ENCODE results near the gene TFF3. TPM values are rescaled to one million over a fixed set of nuclear protein-coding genes. Genes with fewer than 3 reads are reported as not detected.

Gene TFF3
- total and polyA plus RNA-seq, 10 donors, result 28.9 to 123 (median 72.7) TPM

DNA sequence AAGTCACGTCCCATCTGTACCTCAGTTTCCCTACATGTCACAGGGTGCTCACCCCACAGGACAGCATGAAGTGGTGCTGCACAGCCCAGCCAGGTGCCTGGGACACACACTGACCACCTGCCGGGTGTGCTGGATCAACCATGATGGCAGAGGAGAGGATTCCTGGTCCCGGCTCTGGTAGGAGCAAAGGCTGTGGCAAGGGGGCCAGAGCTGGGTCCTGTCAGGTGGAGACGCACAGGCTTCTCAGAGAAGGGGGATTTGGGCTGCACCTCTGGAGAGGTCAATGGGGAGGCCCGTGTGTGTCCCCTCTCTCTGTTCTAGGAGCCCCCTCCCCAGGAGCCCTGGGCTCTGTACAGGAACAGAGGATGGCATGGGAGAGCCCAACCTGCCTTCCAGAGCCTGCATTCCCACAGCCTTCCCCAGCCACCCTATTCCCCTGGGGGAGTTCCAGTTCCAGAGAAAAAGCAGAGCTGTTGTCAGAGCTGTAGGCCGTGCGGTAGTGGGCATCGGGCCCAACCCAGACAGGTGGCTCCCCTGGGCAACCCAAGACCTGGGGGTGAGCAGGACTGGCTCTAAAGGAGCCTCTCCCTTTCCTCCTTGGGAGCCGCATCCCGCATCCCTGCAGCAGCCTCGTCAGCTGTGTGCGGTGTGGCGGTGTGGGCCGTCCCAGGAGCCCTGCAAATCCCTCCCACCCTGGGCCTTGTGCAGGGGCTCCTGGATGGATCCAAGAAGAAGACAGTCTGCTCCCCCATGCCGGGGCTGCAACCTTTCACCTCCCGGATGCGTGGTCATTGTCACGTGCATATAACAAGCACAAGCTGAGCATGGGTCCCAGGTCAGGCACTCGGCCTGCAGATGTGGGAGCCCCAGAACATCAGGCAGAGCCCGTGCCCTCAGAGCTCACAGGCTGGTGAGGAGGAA is 2.9 kb upstream of the TFF3 start:
- no peak overlapping the region for H3K4me3 ChIP-seq
- peak; percentile 71 for DNase-seq
- no peaks in the 10 kb centered on the region for H3K9me3 ChIP-seq
- H3K36me3 ChIP-seq, result no peaks in the 10 kb centered on the region
- WGBS, 5 donors, result 85 to 89% (median 86%) methylated on average over 13 to 20 of the region's 20 CpGs
- peaks cover 10 to 53% (median 31%) of the 10 kb centered on the region in 6 donors for H3K4me1 ChIP-seq
- peak overlapping the region in 3 of 8 donors; percentile 72 to 75 (median 72) for H3K27ac ChIP-seq
- peaks cover 0 to 14% (median 0%) of the 10 kb centered on the region in 7 donors for H3K27me3 ChIP-seq (replicated peaks in 1 of 7)
- intact Hi-C loops (cut with DNase I; ENCODE audit: low total_unique reads), result no loop called here
- TF ChIP-seq POLR2A (IDR thresholded peaks at IDR 0.05) (no peak), POLR2AphosphoS5 (IDR thresholded peaks at IDR 0.05) (no peak)
- TF ChIP-seq, protein P1, sequence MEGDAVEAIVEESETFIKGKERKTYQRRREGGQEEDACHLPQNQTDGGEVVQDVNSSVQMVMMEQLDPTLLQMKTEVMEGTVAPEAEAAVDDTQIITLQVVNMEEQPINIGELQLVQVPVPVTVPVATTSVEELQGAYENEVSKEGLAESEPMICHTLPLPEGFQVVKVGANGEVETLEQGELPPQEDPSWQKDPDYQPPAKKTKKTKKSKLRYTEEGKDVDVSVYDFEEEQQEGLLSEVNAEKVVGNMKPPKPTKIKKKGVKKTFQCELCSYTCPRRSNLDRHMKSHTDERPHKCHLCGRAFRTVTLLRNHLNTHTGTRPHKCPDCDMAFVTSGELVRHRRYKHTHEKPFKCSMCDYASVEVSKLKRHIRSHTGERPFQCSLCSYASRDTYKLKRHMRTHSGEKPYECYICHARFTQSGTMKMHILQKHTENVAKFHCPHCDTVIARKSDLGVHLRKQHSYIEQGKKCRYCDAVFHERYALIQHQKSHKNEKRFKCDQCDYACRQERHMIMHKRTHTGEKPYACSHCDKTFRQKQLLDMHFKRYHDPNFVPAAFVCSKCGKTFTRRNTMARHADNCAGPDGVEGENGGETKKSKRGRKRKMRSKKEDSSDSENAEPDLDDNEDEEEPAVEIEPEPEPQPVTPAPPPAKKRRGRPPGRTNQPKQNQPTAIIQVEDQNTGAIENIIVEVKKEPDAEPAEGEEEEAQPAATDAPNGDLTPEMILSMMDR (IDR thresholded peaks at IDR 0.05 in 8 of 11, conservative IDR thresholded peaks at IDR 0.05 in 3 of 11), result no peak

DNA sequence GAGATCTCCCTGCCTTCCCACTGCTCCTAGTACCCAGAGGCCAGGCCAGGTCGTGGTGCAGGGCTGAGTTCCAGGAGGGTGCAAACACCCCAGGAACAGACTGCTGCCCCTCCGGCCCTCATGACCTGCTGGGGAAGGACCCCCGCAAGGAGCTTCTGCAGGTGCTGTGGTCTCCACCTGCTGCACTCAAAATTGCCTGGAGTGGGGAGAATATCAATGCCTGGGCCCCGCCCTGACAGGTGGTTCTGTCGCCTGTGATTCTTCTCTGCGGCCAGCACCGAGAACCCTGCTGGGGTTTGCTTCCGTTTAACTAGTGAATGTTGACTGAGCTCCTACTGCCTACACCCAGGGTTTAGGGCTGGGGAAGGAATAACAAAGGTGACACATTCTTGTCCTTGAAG is 2.1 kb upstream of the TFF3 start:
- Histone ChIP-seq H3K36me3 (no peaks in the 10 kb centered on the region), H3K9me3 (no peaks in the 10 kb centered on the region), H3K4me3 (no peak overlapping the region), H3K27me3 (replicated peaks in 1 of 7) (peaks cover 0 to 18% (median 0%) of the 10 kb centered on the region in 7 donors), H3K4me1 (peaks cover 10 to 61% (median 34%) of the 10 kb centered on the region in 6 donors), H3K27ac (no peak overlapping the region)
- intact Hi-C loops (cut with DNase I; ENCODE audit: low total_unique reads), result no loop called here
- TF ChIP-seq POLR2AphosphoS5 (IDR thresholded peaks at IDR 0.05), result no peak
- TF ChIP-seq, protein P1 (IDR thresholded peaks at IDR 0.05 in 8 of 11, conservative IDR thresholded peaks at IDR 0.05 in 3 of 11), result no peak
- no peak for TF ChIP-seq POLR2A (IDR thresholded peaks at IDR 0.05)
- 81 to 91% (median 86%) methylated on average over 6 to 8 of the region's 8 CpGs for WGBS, 5 donors
- DNase-seq, result no peak

DNA sequence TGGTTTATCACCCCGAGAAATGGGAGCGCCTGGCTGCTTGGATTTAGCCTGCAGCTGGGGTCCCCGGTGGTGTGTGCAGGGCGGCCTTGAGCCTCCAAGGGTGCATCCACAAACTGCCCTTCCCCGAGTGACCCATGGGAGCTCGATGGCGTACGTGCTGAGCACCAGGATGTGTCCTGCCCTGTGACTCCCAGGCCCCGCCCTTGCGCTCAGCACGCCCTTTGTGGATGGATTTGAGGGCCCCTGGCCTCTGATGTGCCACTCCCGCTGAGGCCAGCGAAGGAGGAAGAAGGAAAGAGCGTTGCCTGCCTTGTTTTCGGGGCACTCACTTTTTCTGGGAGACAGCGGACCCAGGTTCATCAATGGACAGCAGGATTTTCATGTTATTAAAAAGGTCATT is 1.7 kb upstream of the TFF3 start:
- Histone ChIP-seq H3K4me1 (peaks cover 10 to 65% (median 37%) of the 10 kb centered on the region in 6 donors), H3K4me3 (no peak overlapping the region), H3K27ac (no peak overlapping the region), H3K36me3 (no peaks in the 10 kb centered on the region), H3K9me3 (no peaks in the 10 kb centered on the region), H3K27me3 (replicated peaks in 1 of 7) (peaks cover 0 to 19% (median 0%) of the 10 kb centered on the region in 7 donors)
- intact Hi-C loops (cut with DNase I; ENCODE audit: low total_unique reads), result no loop called here
- TF ChIP-seq POLR2A (IDR thresholded peaks at IDR 0.05) (no peak), POLR2AphosphoS5 (IDR thresholded peaks at IDR 0.05) (peak in 1 of 3 donors; percentile 33)
- TF ChIP-seq, protein P1 (IDR thresholded peaks at IDR 0.05 in 8 of 11, conservative IDR thresholded peaks at IDR 0.05 in 3 of 11), result no peak
- DNase-seq, result peak; percentile 68
- WGBS, 5 donors, result 82 to 94% (median 86%) methylated on average over 11 to 16 of the region's 16 CpGs

Measured in spleen (tissue), 11 donors.